IMR-90 (cell line): ENCODE results near the gene RPH3AL. TPM values are rescaled to one million over a fixed set of nuclear protein-coding genes. Genes with fewer than 3 reads are reported as not detected.
"Not testable (repeated sequence)": the region's sequence is repeated elsewhere in the genome, so short reads cannot be mapped to it uniquely, and the experiment has no call there.

ENCODE experiments used
- ATAC-seq: fragments of 200-7000 bp; cut with Tn5 transposase; 2 replicates; pipeline ENCODE4 v1.9.1; 2020; ENCODE audit warnings: low read depth, mild to moderate bottlenecking, moderate library complexity
- BruUV-seq: library from RNA; stranded (reverse); fragments of 400-500 nt; replicated peaks from 2 replicates; lab custom pipeline; 2021; lab: Mats Ljungman, UMichigan
- CTCF ChIA-PET: fragments of 300-600 bp; formaldehyde crosslinking; extraction: SDS; loops from one replicate; lab custom pipeline; 2021; ENCODE audit warnings: antibody characterized with exemption; lab: Yijun Ruan, JAX
- POLR2A ChIA-PET: fragments of 300-600 bp; sonication (Branson Sonifier 250); formaldehyde crosslinking; loops from one replicate; lab custom pipeline; 2022; ENCODE audit warnings: antibody characterized with exemption; ENCODE audit not compliant: unreplicated experiment; lab: Charles Lee
- DNase-seq: peaks from one replicate; pipeline ENCODE4 v3.0.0; 2013
- H2AFZ ChIP-seq: replicated peaks from 2 replicates; pipeline ENCODE3; 2013; ENCODE audit warnings: low read length, mild to moderate bottlenecking; ENCODE audit not compliant: poor library complexity
- H2AK5ac ChIP-seq: 2 replicates; pipeline ENCODE4 v1.6.1; 2013; ENCODE audit warnings: low read depth, low read length, inconsistent platforms
- H2AK9ac ChIP-seq: replicated peaks from 2 replicates; pipeline ENCODE3; 2013; ENCODE audit warnings: mild to moderate bottlenecking, low read depth, low read length, moderate library complexity; ENCODE audit not compliant: poor library complexity
- H2BK120ac ChIP-seq: 2 replicates; pipeline ENCODE4 v1.6.1; 2013; ENCODE audit warnings: low read depth, low read length, inconsistent platforms
- H2BK15ac ChIP-seq: 3 replicates; pipeline ENCODE4 v1.6.1; 2013; ENCODE audit warnings: low read depth, low read length, inconsistent platforms
- H2BK20ac ChIP-seq: 2 replicates; pipeline ENCODE4 v1.6.1; 2013; ENCODE audit warnings: low read depth, mild to moderate bottlenecking, inconsistent platforms, low read length, moderate library complexity
- H2BK5ac ChIP-seq: 2 replicates; pipeline ENCODE4 v1.6.1; 2013; ENCODE audit warnings: mild to moderate bottlenecking, low read depth, low read length, inconsistent platforms; ENCODE audit not compliant: poor library complexity, severe bottlenecking
- H3K14ac ChIP-seq: replicated peaks from 2 replicates; pipeline ENCODE4 v1.6.1; 2013; ENCODE audit warnings: low read depth, low read length, inconsistent platforms
- H3K18ac ChIP-seq: 2 replicates; pipeline ENCODE4 v1.6.1; 2013; ENCODE audit warnings: low read depth, low read length, control low read depth
- H3K23ac ChIP-seq: 2 replicates; pipeline ENCODE4 v1.6.1; 2013; ENCODE audit warnings: low read depth, low read length, inconsistent platforms
- H3K27ac ChIP-seq: 2 replicates; pipeline ENCODE4 v1.5.1; 2013; ENCODE audit warnings: mild to moderate bottlenecking, control low read depth, low read length; ENCODE audit not compliant: insufficient read depth
- H3K27me3 ChIP-seq: 2 replicates; pipeline ENCODE4 v1.6.1; 2013; ENCODE audit warnings: low read length; ENCODE audit not compliant: control insufficient read depth, insufficient read depth
- H3K36me3 ChIP-seq: 2 replicates; pipeline ENCODE4 v1.6.1; 2013; ENCODE audit warnings: low read length, mixed read lengths; ENCODE audit not compliant: control insufficient read depth, insufficient read depth
- H3K4ac ChIP-seq: 2 replicates; pipeline ENCODE4 v1.6.1; 2013; ENCODE audit warnings: low read depth, low read length, inconsistent platforms
- H3K4me1 ChIP-seq: 2 replicates; pipeline ENCODE4 v1.6.1; 2013; ENCODE audit warnings: low read length, mixed read lengths; ENCODE audit not compliant: control insufficient read depth, insufficient read depth
- H3K4me2 ChIP-seq: 2 replicates; pipeline ENCODE4 v1.6.1; 2013; ENCODE audit warnings: low read depth, mild to moderate bottlenecking, control low read depth, low read length, moderate library complexity
- H3K4me3 ChIP-seq: 2 replicates; pipeline ENCODE4 v1.5.1; 2013; ENCODE audit warnings: low read depth, mild to moderate bottlenecking, control low read depth, low read length, moderate library complexity; ENCODE audit not compliant: insufficient read depth
- H3K56ac ChIP-seq: 2 replicates; pipeline ENCODE4 v1.6.1; 2013; ENCODE audit warnings: low read length, inconsistent platforms; ENCODE audit not compliant: insufficient read depth; ENCODE audit errors: extremely low read depth
- H3K79me1 ChIP-seq, 2 experiments: 2 replicates each; pipeline ENCODE4 v1.6.1; 2013; ENCODE audit warnings: low read length in 2 of 2, inconsistent platforms in 1 of 2, low read depth in 1 of 2
- H3K9ac ChIP-seq: 2 replicates; pipeline ENCODE4 v1.6.1; 2013; ENCODE audit warnings: low read depth, low read length, control low read depth
- H3K9me1 ChIP-seq: 2 replicates; pipeline ENCODE4 v1.6.1; 2013; ENCODE audit warnings: low read length, inconsistent platforms; ENCODE audit not compliant: insufficient read depth
- H3K9me3 ChIP-seq: 2 replicates; pipeline ENCODE4 v1.6.1; 2013; ENCODE audit warnings: low read length; ENCODE audit not compliant: control insufficient read depth, insufficient read depth
- H4K20me1 ChIP-seq: 2 replicates; pipeline ENCODE4 v1.6.1; 2013; ENCODE audit warnings: low read length, inconsistent platforms; ENCODE audit not compliant: insufficient read depth
- H4K5ac ChIP-seq: 2 replicates; pipeline ENCODE4 v1.6.1; 2013; ENCODE audit warnings: mild to moderate bottlenecking, low read depth, low read length, control low read depth
- H4K8ac ChIP-seq, 2 experiments: 2 replicates each; pipeline ENCODE4 v1.6.1; 2013; ENCODE audit warnings: low read depth in 2 of 2, low read length in 2 of 2, control low read depth in 1 of 2, inconsistent platforms in 1 of 2
- H4K91ac ChIP-seq: 2 replicates; pipeline ENCODE4 v1.6.1; 2013; ENCODE audit warnings: low read depth, low read length, inconsistent platforms; ENCODE audit not compliant: insufficient read depth
- dilution Hi-C: fragments of 300-500 bp; cut with HindIII; formaldehyde crosslinking; loops from one replicate; pipeline ENCODE4 v1.14.3; 2018; ENCODE audit warnings: low sequenced_read_pairs; ENCODE audit not compliant: unreplicated experiment
- in situ Hi-C: fragments of 300-500 bp; cut with MboI; formaldehyde crosslinking; loops from 3 replicates; pipeline ENCODE4 v1.14.3; 2019; ENCODE audit warnings: low sequenced_read_pairs, inconsistent platforms, mixed read lengths
- intact Hi-C: fragments of 100-400 bp; cut with micrococcal nuclease; formaldehyde crosslinking; loops from 2 replicates; pipeline ENCODE4 v1.10.0; 2022
- polyA plus RNA-seq, 3 experiments: library from polyadenylated mRNA; depleted of rRNA; stranded (reverse); fragments of >200 nt; gene quantifications; 2 replicates each; pipeline ENCODE4 v1.2.3, GENCODE V29; 2012; ENCODE audit warnings: low replicate concordance in 1 of 3
- total RNA-seq: library from RNA; depleted of rRNA; stranded (reverse); fragments of >200 nt; gene quantifications from 2 replicates; pipeline ENCODE4 v1.2.3, GENCODE V29; 2012

Gene RPH3AL
- total and polyA plus RNA-seq, 2 of the 4 experiments (the other 2 are of a cell fraction) = 1.8 to 2.5 TPM

DNA sequence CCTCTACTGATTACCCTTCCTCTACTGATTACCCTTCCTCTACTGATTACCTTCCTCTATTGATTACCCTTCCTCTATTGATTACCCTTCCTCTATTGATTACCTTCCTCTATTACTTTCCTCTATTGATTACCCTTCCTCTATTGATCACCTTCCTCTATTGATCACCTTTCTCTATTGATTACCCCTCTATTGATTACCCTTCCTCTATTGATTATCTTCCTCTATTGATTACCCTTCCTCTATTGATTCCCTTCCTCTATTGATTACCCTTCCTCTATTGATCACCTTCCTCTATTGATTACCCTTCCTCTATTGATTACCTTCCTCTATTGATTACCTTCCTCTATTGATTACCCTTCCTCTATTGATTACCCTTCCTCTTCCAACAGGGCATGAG, 108.7 kb downstream of the RPH3AL start:
- ATAC-seq, H3K4me3 ChIP-seq, BruUV-seq, H2BK5ac ChIP-seq, CTCF ChIA-PET, H3K9me1 ChIP-seq, H3K9ac ChIP-seq, H4K5ac ChIP-seq, H2BK15ac ChIP-seq, H3K27me3 ChIP-seq, H3K79me1 ChIP-seq, H2AK9ac ChIP-seq, H3K4me2 ChIP-seq, H3K56ac ChIP-seq, H3K18ac ChIP-seq, H3K14ac ChIP-seq, H4K91ac ChIP-seq, H3K4me1 ChIP-seq, H3K27ac ChIP-seq, H2AK5ac ChIP-seq, H4K8ac ChIP-seq, dilution Hi-C loops, H2BK20ac ChIP-seq, H3K4ac ChIP-seq, intact Hi-C loops, in situ Hi-C loops, H3K36me3 ChIP-seq, H3K23ac ChIP-seq, POLR2A ChIA-PET, H2BK120ac ChIP-seq, H3K9me3 ChIP-seq, H4K20me1 ChIP-seq, DNase-seq, H2AFZ ChIP-seq: not testable (repeated sequence)
